ENCODE measurements around the gene EVA1A.
A peak's percentile ranks its signal among the peaks of the same experiment; 100 is the strongest.

EVA1A gene

GRCh38 chr2:75464348-75464946 is 96.3 kb downstream of the EVA1A start:
- DNase-seq (ENCODE audit: extremely low spot score) = peak; percentile 16
- ChIA-PET POLR2A (no interaction called here), CTCF (interaction anchor here (0.8 to 9.4 kb wide), 20 partner anchors 8 to 264 kb away, joined by 3 to 56 read pairs (median 4); partner anchors contain the start of gene TACR1)
- TF ChIP-seq, protein P1, sequence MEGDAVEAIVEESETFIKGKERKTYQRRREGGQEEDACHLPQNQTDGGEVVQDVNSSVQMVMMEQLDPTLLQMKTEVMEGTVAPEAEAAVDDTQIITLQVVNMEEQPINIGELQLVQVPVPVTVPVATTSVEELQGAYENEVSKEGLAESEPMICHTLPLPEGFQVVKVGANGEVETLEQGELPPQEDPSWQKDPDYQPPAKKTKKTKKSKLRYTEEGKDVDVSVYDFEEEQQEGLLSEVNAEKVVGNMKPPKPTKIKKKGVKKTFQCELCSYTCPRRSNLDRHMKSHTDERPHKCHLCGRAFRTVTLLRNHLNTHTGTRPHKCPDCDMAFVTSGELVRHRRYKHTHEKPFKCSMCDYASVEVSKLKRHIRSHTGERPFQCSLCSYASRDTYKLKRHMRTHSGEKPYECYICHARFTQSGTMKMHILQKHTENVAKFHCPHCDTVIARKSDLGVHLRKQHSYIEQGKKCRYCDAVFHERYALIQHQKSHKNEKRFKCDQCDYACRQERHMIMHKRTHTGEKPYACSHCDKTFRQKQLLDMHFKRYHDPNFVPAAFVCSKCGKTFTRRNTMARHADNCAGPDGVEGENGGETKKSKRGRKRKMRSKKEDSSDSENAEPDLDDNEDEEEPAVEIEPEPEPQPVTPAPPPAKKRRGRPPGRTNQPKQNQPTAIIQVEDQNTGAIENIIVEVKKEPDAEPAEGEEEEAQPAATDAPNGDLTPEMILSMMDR (IDR thresholded peaks at IDR 0.05; ENCODE audit: control extremely low read depth, extremely low read depth, low read depth, missing control alignments) = peak; percentile 54

GRCh38 chr2:75462721-75463120 is 98.0 kb downstream of the EVA1A start:
- POLR2A ChIA-PET = interaction anchor here (0.6 kb wide), 1 partner anchor 20 kb away, joined by 3 read pairs; no protein-coding TSS in a partner anchor
- TF ChIP-seq, protein P1 (IDR thresholded peaks at IDR 0.05; ENCODE audit: control extremely low read depth, extremely low read depth, low read depth, missing control alignments) = no peak
- DNase-seq (ENCODE audit: extremely low spot score) = no peak
- CTCF ChIA-PET = interaction anchor here (0.8 to 9.4 kb wide), 6 partner anchors 10 to 165 kb away, joined by 4 to 56 read pairs (median 6); no protein-coding TSS in a partner anchor

- ChIA-PET CTCF (interaction anchor here (0.8 to 9.4 kb wide), 5 partner anchors 9 to 148 kb away, joined by 4 to 56 read pairs (median 5); no protein-coding TSS in a partner anchor), POLR2A (no interaction called here)
- TF ChIP-seq, protein P1 (IDR thresholded peaks at IDR 0.05; ENCODE audit: control extremely low read depth, extremely low read depth, low read depth, missing control alignments) = no peak
- DNase-seq (ENCODE audit: extremely low spot score) = no peak
These were observed 98.5 kb downstream of the EVA1A start for GRCh38 chr2:75462206-75462605.

GRCh38 chr2:75460630-75461029 is 100.1 kb downstream of the EVA1A start:
- ChIA-PET POLR2A (no interaction called here), CTCF (interaction anchor here (0.8 to 9.4 kb wide), 7 partner anchors 7 to 149 kb away, joined by 3 to 56 read pairs (median 5); no protein-coding TSS in a partner anchor)
- TF ChIP-seq, protein P1 (IDR thresholded peaks at IDR 0.05; ENCODE audit: control extremely low read depth, extremely low read depth, low read depth, missing control alignments) = no peak
- no peak for DNase-seq (ENCODE audit: extremely low spot score)

- DNase-seq (ENCODE audit: extremely low spot score) = no peak
- TF ChIP-seq, protein P1 (IDR thresholded peaks at IDR 0.05; ENCODE audit: control extremely low read depth, extremely low read depth, low read depth, missing control alignments) = no peak
- POLR2A ChIA-PET = no interaction called here
- CTCF ChIA-PET = interaction anchor here (1.1 to 2.7 kb wide), 7 partner anchors 9 to 395 kb away, joined by 4 to 10 read pairs (median 4); no protein-coding TSS in a partner anchor
These were observed 101.0 kb downstream of the EVA1A start for GRCh38 chr2:75459565-75460310.

- CTCF ChIA-PET = interaction anchor here (0.9 to 2.7 kb wide), 4 partner anchors 8 to 151 kb away, joined by 3 to 10 read pairs (median 6); no protein-coding TSS in a partner anchor
- TF ChIP-seq, protein P1 (IDR thresholded peaks at IDR 0.05; ENCODE audit: control extremely low read depth, extremely low read depth, low read depth, missing control alignments) = no peak
- no peak for DNase-seq (ENCODE audit: extremely low spot score)
- POLR2A ChIA-PET = no interaction called here
These were observed 102.5 kb downstream of the EVA1A start for GRCh38 chr2:75458201-75458600.

All from GM10248 (cell line).